ENCODE data around the gene NHLRC2.

- no peak for TF ChIP-seq POLR2A (IDR thresholded peaks at IDR 0.05)
- TF ChIP-seq, protein P1, sequence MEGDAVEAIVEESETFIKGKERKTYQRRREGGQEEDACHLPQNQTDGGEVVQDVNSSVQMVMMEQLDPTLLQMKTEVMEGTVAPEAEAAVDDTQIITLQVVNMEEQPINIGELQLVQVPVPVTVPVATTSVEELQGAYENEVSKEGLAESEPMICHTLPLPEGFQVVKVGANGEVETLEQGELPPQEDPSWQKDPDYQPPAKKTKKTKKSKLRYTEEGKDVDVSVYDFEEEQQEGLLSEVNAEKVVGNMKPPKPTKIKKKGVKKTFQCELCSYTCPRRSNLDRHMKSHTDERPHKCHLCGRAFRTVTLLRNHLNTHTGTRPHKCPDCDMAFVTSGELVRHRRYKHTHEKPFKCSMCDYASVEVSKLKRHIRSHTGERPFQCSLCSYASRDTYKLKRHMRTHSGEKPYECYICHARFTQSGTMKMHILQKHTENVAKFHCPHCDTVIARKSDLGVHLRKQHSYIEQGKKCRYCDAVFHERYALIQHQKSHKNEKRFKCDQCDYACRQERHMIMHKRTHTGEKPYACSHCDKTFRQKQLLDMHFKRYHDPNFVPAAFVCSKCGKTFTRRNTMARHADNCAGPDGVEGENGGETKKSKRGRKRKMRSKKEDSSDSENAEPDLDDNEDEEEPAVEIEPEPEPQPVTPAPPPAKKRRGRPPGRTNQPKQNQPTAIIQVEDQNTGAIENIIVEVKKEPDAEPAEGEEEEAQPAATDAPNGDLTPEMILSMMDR (IDR thresholded peaks at IDR 0.05 in 8 of 11, conservative IDR thresholded peaks at IDR 0.05 in 3 of 11), result no peak
- no peak for TF ChIP-seq POLR2AphosphoS5 (IDR thresholded peaks at IDR 0.05)
These were observed 866 bp upstream of the NHLRC2 start for GRCh38 chr10:113853578-113854012.
